GM12892 (cell line): ENCODE results near the gene LMCD1.

Experiments
- POLR2A ChIP-seq: IDR thresholded peaks from 2 replicates; pipeline ENCODE4 v1.6.1; 2011; ENCODE audit warnings: low read depth, low read length, control low read depth
- POLR2AphosphoS5 ChIP-seq: IDR thresholded peaks from 2 replicates; pipeline ENCODE4 v1.6.1; 2011; ENCODE audit warnings: low read depth, low read length, control low read depth

GRCh38 chr3:8621872-8622271, 120.2 kb downstream of the LMCD1 start:
- TF ChIP-seq POLR2A (no peak), POLR2AphosphoS5 (no peak)
